Liver (tissue), 9 donors: ENCODE data around the gene WIF1. TPM values are rescaled to one million over a fixed set of nuclear protein-coding genes. Genes with fewer than 3 reads are reported as not detected.

Experiments
- DNase-seq: peaks from one replicate; pipeline ENCODE4 v3.0.0-alpha.2; 2017; ENCODE audit warnings: low spot score
- H3K27ac ChIP-seq, 2 donors: one replicate each; pipeline ENCODE4 v1.7.0; 2013; ENCODE audit warnings: inconsistent platforms in 2 of 2, low read length in 2 of 2, control low read depth in 1 of 2, low read depth in 1 of 2, mild to moderate bottlenecking in 1 of 2
- H3K27me3 ChIP-seq, 4 donors: one replicate each; pipeline versions ENCODE4 v1.6.1 to v1.7.0; 2013; ENCODE audit warnings: low read length in 3 of 4, inconsistent platforms in 1 of 4, mild to moderate bottlenecking in 1 of 4, moderate library complexity in 1 of 4; ENCODE audit not compliant: control insufficient read depth in 4 of 4, insufficient read depth in 4 of 4
- H3K36me3 ChIP-seq, 4 donors: one replicate each; pipeline versions ENCODE4 v1.6.1 to v1.7.0; 2013; ENCODE audit warnings: low read length in 3 of 4, mild to moderate bottlenecking in 3 of 4, low read depth in 1 of 4, moderate library complexity in 1 of 4; ENCODE audit not compliant: control insufficient read depth in 4 of 4, insufficient read depth in 3 of 4
- H3K4me1 ChIP-seq, 4 donors: one replicate each; pipeline versions ENCODE4 v1.6.1 to v1.7.0; 2013; ENCODE audit warnings: low read length in 3 of 4, mild to moderate bottlenecking in 3 of 4, moderate library complexity in 1 of 4; ENCODE audit not compliant: control insufficient read depth in 4 of 4, insufficient read depth in 4 of 4
- H3K4me3 ChIP-seq, 3 donors: one replicate each; pipeline versions ENCODE4 v1.6.1 to v1.7.0; 2013; ENCODE audit warnings: low read length in 3 of 3, control low read depth in 1 of 3, low read depth in 1 of 3, mild to moderate bottlenecking in 1 of 3
- H3K9ac ChIP-seq, 2 donors: one replicate each; pipeline ENCODE4 v1.7.0; 2013; ENCODE audit warnings: low read length in 2 of 2, mild to moderate bottlenecking in 2 of 2, moderate library complexity in 2 of 2, control low read depth in 1 of 2, low read depth in 1 of 2
- H3K9me3 ChIP-seq, 4 donors: one replicate each; pipeline versions ENCODE4 v1.6.1 to v1.7.0; 2013; ENCODE audit warnings: low read length in 3 of 4; ENCODE audit not compliant: control insufficient read depth in 4 of 4
- EGR1 ChIP-seq, 2 donors: IDR thresholded peaks; 2 replicates each; pipeline ENCODE4 v1.6.1; 2016 to 2018; ENCODE audit warnings: antibody characterized with exemption in 2 of 2, low read depth in 2 of 2
- FOXA1 ChIP-seq: IDR thresholded peaks from 2 replicates; pipeline ENCODE4 v1.6.1; 2016; ENCODE audit warnings: antibody characterized with exemption
- FOXA2 ChIP-seq: IDR thresholded peaks from 2 replicates; pipeline ENCODE4 v1.6.1; 2016; ENCODE audit warnings: antibody characterized with exemption
- GABPA ChIP-seq, 2 donors: IDR thresholded peaks in 1 of 2; conservative IDR thresholded peaks in 1 of 2; 2 replicates each; pipeline ENCODE4 v1.6.1; 2016; ENCODE audit warnings: antibody characterized with exemption in 2 of 2, mild to moderate bottlenecking in 1 of 2, moderate library complexity in 1 of 2
- HNF4A ChIP-seq, 2 donors: conservative IDR thresholded peaks; 2 replicates each; pipeline ENCODE4 v1.6.1; 2016; ENCODE audit warnings: antibody characterized with exemption in 2 of 2, mild to moderate bottlenecking in 2 of 2
- HNF4G ChIP-seq: IDR thresholded peaks from 2 replicates; pipeline ENCODE4 v1.6.1; 2016; ENCODE audit warnings: antibody characterized with exemption
- JUND ChIP-seq, 2 donors: IDR thresholded peaks; 2 replicates each; pipeline ENCODE4 v1.6.1; 2016; ENCODE audit warnings: antibody characterized with exemption in 2 of 2
- NR2F2 ChIP-seq: IDR thresholded peaks from 2 replicates; pipeline ENCODE4 v1.6.1; 2016; ENCODE audit warnings: antibody characterized with exemption
- RAD21 ChIP-seq, 2 donors: IDR thresholded peaks; 2 replicates each; pipeline ENCODE4 v1.6.1; 2016; ENCODE audit warnings: antibody characterized with exemption in 2 of 2, mild to moderate bottlenecking in 2 of 2
- RXRA ChIP-seq, 2 donors: IDR thresholded peaks; 2 replicates each; pipeline ENCODE4 v1.6.1; 2017 to 2018; ENCODE audit warnings: antibody characterized with exemption in 2 of 2, mild to moderate bottlenecking in 1 of 2
- SP1 ChIP-seq: IDR thresholded peaks from 2 replicates; pipeline ENCODE4 v1.6.1; 2018; ENCODE audit warnings: antibody characterized with exemption, mild to moderate bottlenecking
- TAF1 ChIP-seq: conservative IDR thresholded peaks from 2 replicates; pipeline ENCODE4 v1.6.1; 2016; ENCODE audit warnings: antibody characterized with exemption, mild to moderate bottlenecking
- YY1 ChIP-seq: IDR thresholded peaks from 2 replicates; pipeline ENCODE4 v1.6.1; 2016; ENCODE audit warnings: antibody characterized with exemption, mild to moderate bottlenecking
- WGBS: extraction: QIAGEN DNeasy Blood & Tissue Kit; methylation state at CpG from one replicate; pipeline ENCODE4 v1.1.7; 2013; 5-methylcytosine and 5-hydroxymethylcytosine counted together
- polyA plus RNA-seq, 2 donors: library from polyadenylated mRNA; stranded (reverse) in 1 of 2; unstranded in 1 of 2; fragments of 200-250 nt in 1 of 2; fragments of >200 nt in 1 of 2; fragmentation: Nextera tagmentation in 1 of 2; extraction: Ambion mirVana in 1 of 2; gene quantifications; one replicate each; pipeline versions ENCODE4 v1.2.1 to v1.2.3, GENCODE V29; 2013 to 2015
- total RNA-seq, 2 donors: library from RNA; depleted of rRNA; stranded (reverse); fragments of >200 nt; gene quantifications; one replicate each; pipeline ENCODE4 v1.2.3, GENCODE V29; 2014
- TF ChIP-seq, protein P1 (sequence below): IDR thresholded peaks from 2 replicates; pipeline ENCODE4 v1.6.1; 2016; ENCODE audit warnings: antibody characterized with exemption, mild to moderate bottlenecking
- TF ChIP-seq, protein P2 (sequence below): fragments of 150-350 bp; IDR thresholded peaks from 2 replicates; pipeline ENCODE4 v1.5.1; 2017; ENCODE audit warnings: improper control_type of control experiment, low read depth, low read length; ENCODE audit not compliant: missing input control
- TF ChIP-seq, protein P3 (sequence below): IDR thresholded peaks from 2 replicates; pipeline ENCODE4 v1.6.1; 2016; ENCODE audit warnings: antibody characterized with exemption
- TF ChIP-seq, protein P4 (sequence below): IDR thresholded peaks from 2 replicates; pipeline ENCODE4 v1.6.1; 2016; ENCODE audit warnings: antibody characterized with exemption
- TF ChIP-seq, protein P5 (sequence below): IDR thresholded peaks from 2 replicates; pipeline ENCODE4 v1.6.1; 2016; ENCODE audit warnings: antibody characterized with exemption
- donor health status: healthy.
- donor health status: healthy.
- donor health status: healthy.
- donor health status: healthy.
- donor health status: healthy.

WIF1 gene
- total and polyA plus RNA-seq, 4 donors: not detected

DNA sequence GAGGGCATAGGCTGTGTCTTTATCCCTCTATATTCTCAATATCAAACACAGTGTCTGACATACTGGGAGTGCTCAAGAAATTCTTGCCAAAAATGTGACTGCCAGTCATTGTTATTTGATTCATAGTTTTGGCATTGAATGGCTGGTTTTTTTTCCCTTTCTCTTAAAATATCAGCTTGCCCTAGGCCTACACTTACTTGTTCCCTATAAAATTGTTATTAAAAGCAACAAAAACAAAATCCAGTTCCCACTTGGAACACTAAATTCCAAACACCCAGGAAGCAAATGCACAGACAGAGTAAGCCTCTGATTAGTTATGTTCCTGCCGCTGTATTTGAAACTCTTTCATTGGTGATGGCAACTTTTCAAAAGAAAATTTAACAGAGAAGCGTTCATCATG, 110.7 kb downstream of the WIF1 start:
- TF ChIP-seq SP1 (no peak), YY1 (no peak), HNF4A (conservative IDR thresholded peaks at IDR 0.05) (no peak), NR2F2 (no peak), FOXA2 (no peak), RAD21 (IDR thresholded peaks at IDR 0.05) (no peak), RXRA (IDR thresholded peaks at IDR 0.05) (no peak), TAF1 (no peak), JUND (IDR thresholded peaks at IDR 0.05) (no peak), GABPA (IDR thresholded peaks at IDR 0.05 in 1 of 2, conservative IDR thresholded peaks at IDR 0.05 in 1 of 2) (no peak), EGR1 (IDR thresholded peaks at IDR 0.05; ENCODE audit: low read depth in 2 of 2) (no peak), FOXA1 (no peak), HNF4G (no peak)
- TF ChIP-seq, protein P1, sequence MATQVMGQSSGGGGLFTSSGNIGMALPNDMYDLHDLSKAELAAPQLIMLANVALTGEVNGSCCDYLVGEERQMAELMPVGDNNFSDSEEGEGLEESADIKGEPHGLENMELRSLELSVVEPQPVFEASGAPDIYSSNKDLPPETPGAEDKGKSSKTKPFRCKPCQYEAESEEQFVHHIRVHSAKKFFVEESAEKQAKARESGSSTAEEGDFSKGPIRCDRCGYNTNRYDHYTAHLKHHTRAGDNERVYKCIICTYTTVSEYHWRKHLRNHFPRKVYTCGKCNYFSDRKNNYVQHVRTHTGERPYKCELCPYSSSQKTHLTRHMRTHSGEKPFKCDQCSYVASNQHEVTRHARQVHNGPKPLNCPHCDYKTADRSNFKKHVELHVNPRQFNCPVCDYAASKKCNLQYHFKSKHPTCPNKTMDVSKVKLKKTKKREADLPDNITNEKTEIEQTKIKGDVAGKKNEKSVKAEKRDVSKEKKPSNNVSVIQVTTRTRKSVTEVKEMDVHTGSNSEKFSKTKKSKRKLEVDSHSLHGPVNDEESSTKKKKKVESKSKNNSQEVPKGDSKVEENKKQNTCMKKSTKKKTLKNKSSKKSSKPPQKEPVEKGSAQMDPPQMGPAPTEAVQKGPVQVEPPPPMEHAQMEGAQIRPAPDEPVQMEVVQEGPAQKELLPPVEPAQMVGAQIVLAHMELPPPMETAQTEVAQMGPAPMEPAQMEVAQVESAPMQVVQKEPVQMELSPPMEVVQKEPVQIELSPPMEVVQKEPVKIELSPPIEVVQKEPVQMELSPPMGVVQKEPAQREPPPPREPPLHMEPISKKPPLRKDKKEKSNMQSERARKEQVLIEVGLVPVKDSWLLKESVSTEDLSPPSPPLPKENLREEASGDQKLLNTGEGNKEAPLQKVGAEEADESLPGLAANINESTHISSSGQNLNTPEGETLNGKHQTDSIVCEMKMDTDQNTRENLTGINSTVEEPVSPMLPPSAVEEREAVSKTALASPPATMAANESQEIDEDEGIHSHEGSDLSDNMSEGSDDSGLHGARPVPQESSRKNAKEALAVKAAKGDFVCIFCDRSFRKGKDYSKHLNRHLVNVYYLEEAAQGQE: no peak
- TF ChIP-seq, protein P2, sequence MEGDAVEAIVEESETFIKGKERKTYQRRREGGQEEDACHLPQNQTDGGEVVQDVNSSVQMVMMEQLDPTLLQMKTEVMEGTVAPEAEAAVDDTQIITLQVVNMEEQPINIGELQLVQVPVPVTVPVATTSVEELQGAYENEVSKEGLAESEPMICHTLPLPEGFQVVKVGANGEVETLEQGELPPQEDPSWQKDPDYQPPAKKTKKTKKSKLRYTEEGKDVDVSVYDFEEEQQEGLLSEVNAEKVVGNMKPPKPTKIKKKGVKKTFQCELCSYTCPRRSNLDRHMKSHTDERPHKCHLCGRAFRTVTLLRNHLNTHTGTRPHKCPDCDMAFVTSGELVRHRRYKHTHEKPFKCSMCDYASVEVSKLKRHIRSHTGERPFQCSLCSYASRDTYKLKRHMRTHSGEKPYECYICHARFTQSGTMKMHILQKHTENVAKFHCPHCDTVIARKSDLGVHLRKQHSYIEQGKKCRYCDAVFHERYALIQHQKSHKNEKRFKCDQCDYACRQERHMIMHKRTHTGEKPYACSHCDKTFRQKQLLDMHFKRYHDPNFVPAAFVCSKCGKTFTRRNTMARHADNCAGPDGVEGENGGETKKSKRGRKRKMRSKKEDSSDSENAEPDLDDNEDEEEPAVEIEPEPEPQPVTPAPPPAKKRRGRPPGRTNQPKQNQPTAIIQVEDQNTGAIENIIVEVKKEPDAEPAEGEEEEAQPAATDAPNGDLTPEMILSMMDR: no peak
- TF ChIP-seq, protein P3, sequence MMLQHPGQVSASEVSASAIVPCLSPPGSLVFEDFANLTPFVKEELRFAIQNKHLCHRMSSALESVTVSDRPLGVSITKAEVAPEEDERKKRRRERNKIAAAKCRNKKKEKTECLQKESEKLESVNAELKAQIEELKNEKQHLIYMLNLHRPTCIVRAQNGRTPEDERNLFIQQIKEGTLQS: no peak
- TF ChIP-seq, protein P4, sequence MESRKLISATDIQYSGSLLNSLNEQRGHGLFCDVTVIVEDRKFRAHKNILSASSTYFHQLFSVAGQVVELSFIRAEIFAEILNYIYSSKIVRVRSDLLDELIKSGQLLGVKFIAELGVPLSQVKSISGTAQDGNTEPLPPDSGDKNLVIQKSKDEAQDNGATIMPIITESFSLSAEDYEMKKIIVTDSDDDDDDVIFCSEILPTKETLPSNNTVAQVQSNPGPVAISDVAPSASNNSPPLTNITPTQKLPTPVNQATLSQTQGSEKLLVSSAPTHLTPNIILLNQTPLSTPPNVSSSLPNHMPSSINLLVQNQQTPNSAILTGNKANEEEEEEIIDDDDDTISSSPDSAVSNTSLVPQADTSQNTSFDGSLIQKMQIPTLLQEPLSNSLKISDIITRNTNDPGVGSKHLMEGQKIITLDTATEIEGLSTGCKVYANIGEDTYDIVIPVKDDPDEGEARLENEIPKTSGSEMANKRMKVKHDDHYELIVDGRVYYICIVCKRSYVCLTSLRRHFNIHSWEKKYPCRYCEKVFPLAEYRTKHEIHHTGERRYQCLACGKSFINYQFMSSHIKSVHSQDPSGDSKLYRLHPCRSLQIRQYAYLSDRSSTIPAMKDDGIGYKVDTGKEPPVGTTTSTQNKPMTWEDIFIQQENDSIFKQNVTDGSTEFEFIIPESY: no peak
- TF ChIP-seq, protein P5, sequence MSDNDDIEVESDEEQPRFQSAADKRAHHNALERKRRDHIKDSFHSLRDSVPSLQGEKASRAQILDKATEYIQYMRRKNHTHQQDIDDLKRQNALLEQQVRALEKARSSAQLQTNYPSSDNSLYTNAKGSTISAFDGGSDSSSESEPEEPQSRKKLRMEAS: no peak
- Histone ChIP-seq H3K27me3 (peaks cover 0 to 4% (median 2%) of the 10 kb centered on the region in 4 donors), H3K4me1 (no peaks in the 10 kb centered on the region), H3K9ac (no peak overlapping the region), H3K9me3 (peaks cover 0 to 3% (median 0%) of the 10 kb centered on the region in 4 donors), H3K27ac (no peak overlapping the region), H3K36me3 (no peaks in the 10 kb centered on the region), H3K4me3 (no peak overlapping the region)
- DNase-seq: no peak
- 91% methylated on average over 2 of the region's 2 CpGs for WGBS
